Stimulated activated CD4-positive, alpha-beta T cell treated with anti-CD3 and anti-CD28 coated beads, TNF-alpha, amount 100 ng/mL, for 1 hour (primary cell): ENCODE measurements around the gene P4HA2.
"Not testable (repeated sequence)": the region's sequence is repeated elsewhere in the genome, so short reads cannot be mapped to it uniquely, and the experiment has no call there.

ENCODE experiments used
- DNase-seq, 3 donors: peaks; one replicate each; pipeline ENCODE4 v3.0.0-alpha.2; 2020; ENCODE audit warnings: low read depth in 3 of 3, low spot score in 1 of 3

P4HA2 gene

DNA sequence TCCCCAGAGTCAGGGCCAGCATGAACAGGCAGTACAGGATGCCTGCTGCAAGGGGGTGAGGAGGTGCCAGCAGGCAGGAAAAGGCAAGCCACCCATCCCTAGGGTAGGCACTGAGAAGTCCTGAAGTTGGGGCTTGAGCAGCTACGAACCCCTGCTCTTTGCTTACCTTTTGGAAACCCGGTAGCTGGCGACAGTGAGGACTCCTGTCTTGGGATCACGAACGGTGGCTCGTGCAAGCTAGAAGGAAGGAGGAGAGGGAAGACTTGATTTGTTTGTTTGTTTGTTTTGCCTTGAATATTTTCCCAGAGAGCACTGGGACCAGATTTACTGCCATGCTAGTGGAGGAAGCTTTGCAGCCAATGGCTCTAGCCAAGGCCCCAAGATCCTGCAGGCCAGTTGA is 23.7 kb downstream of the P4HA2 start:
- no peak for DNase-seq

DNA sequence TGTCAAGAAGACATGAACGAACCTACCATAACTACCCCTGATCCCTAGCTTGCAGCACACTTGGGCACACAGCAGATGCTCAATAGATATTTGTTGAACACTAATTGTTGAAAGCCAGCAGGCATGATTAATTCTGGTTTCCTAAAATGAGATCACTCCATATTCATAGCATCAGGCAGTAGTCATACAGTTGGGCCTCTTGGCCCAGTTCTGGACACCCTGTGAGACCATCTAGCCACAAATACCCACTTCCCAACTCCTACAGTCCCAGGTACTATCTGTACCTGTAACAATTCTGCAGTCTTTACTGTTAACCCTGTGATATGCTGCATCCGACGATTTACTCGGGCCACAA is 24.2 kb downstream of the P4HA2 start:
- no peak for DNase-seq

DNA sequence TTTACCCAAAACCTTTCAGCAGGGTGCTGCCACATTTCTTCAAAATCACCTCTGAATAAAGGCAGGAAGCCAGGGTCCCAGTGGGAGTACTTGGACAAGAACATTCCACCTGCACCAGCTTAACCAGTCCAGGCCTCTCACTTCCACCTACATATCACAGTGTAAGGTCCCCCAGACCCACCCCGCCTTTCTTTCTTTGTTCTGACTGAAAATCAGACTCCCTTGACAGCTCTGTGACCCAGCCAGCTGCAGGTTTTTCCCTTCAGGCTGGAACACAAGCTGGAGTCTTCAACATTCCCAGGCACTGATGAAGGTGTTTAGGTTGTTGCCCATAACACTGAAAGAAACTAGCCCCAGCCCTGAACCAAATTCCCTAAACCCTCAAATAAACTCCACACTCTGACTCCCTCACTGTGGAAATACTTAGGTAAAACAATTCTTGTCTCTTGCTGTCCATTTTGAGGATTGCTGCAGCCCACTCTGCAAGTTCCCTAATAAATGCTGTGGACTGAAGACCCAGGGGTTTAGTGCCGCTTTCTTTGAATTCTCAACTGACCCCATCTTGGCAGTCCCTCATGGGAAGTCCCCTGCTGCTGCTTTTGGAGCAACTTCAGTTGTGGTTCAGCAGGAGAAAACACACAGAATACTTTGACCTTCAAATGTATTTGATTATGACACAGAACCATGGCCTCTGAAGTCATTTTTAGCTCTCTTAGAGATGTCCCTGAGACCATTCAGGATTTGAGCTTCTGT is 24.8 kb downstream of the P4HA2 start:
- DNase-seq: no peak

DNA sequence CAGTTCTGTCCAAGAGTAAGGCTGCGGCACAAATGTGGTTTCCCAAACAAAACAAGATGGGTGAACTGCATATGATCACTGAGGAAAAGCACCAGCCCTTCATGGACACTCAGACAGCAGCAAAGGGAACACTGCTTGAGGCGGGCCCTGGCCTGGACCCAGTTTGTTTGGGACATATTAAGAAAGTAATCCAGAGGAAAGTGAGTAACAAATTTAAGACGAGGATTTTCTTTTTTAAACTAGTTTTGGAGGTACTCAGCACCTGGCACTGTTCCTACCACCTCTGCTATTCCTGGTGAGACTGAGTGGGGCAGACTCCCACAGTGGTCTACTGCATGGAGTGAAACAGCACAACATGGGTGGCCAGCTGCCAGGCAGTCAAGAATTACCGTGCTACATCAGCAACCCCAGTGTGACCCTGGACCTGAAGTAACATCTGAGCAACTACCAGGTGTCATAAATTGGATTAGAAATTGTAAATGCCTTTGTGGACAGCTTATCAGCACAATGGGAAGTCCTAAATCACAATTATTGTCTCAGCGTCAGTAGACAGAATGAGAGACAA is 28.5 kb downstream of the P4HA2 start:
- DNase-seq: no peak

DNA sequence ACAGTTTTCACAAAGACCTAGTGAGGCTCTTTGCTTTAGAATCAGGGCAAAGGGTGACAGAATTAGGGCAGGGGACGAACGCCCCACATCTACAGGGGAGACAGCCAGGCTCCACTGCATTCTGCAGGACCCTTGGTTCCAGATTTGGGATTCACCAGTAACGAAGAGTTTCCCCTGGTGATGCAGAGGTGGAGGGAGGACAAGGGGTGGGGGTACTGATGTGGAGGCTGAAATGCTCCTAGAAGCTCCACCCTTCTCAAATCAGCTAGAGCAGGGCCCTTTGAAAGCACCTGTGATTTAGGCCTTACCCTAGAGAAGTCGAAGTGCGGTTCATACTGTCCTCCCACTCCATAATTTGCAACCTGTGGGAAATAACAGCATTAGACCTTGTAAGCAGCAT is 29.1 kb downstream of the P4HA2 start:
- no peak for DNase-seq

DNA sequence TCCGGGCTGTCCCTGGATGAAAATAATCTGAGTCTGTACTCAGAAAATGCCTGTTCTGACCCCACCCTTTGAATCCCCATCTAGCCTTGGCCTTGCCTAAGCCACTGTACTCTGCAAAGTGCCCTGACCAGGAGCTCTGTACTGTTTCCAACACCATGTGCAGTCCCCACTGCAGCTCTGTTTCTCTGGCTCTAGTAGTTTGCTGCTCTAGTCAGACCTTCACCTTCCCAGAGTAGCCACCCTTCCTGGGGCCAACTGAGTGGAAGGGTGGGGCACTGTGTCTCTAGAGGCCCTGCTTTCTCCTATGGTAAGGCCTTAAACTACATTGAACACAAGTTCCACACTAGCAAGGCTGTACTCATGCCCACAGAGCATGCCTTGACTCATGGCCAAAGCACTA is 31.9 kb downstream of the P4HA2 start:
- DNase-seq: no peak

DNA sequence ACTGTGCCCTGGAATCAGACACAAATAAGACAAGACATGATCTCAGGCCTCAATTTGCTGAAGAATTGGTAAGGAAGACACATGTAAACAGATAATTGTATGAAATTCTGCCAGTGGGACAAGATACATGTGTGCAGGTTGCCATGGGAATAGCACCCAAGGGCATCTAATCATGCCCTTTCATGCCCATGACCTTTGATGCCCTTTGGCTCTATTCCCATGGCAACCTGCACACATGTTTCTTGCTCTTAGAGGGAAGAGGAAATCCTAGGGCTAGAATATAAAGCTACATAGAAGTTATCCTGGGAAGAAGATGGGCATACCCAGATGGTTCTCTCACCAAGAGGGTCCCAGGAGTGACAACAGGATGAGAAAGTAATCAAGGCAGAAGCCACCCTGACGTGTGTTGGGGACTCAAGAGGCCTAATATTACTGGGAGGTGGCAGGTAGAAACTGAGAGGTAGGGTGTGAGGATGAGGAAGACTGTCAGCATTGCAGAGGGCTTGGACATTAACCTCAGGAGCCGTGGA is 34.4 kb downstream of the P4HA2 start:
- DNase-seq: no peak

DNA sequence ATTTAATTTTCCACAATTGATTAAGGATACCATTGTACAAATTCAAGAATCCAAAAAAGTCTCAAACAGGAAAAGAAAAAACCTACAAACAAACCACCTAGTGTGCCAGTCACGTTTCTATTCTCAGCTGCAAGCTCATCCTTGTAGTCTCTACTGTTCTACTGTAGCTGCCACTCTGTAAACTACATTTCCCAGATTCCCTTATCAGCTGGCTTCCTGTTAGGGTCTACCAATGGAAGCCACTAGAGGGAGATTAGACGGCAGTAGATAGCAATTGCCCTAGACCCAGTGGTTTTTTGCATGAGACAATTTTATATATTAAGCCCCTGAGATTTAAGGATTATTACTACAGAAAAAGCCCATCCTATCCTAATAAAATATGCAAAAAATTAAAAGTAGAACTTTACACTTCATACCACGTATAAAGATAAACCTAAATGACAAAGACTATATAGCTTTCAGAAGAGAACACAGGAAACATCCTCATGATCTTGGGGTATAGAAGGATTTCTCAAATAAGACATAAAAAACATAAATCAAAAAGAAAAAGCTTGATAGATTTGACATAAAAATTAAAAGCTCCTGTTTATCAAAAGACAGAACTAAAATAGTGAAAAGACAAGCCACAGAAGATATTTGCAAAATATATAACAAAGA is 37.4 kb downstream of the P4HA2 start:
- DNase-seq: no peak

DNA sequence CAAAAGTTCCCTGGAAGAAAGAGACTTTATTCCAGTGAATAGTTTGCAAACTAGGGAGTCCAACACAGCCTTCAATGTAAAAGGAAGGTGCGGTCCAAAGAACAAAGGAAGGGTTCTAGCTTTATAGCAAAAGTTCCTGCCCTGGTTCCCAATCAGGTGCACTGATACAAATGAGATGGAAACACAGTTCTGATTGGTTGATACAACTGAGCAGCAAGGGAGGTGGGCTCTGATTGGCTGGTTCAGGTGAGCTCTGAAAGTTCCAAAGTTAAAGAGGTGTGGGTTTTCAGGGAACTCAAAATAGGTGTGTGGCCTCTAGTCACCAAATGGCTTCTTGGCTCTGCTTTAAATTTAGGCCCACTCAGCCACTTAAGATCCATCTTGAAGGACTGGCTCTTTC is 43.1 kb downstream of the P4HA2 start:
- DNase-seq: no peak

DNA sequence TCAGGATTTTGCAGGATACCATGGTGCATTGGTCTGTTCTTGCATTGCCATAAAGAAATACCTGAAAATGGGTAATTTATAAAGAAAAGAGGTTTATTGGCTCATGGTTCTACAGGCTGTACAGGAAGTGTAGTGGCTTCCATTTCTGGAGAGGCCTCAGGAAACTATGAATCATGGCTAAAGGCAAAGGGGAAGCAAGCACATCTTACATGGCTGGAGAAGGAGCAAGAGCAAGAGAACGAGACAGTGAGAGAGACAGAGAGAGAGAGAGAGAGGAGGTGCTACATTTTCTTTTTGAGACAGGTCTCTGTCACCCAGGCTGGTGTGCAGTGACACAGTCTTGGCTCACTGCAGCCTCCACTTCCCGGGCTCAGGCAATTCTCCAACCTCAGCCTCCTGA is 43.9 kb downstream of the P4HA2 start:
- DNase-seq: no peak

DNA sequence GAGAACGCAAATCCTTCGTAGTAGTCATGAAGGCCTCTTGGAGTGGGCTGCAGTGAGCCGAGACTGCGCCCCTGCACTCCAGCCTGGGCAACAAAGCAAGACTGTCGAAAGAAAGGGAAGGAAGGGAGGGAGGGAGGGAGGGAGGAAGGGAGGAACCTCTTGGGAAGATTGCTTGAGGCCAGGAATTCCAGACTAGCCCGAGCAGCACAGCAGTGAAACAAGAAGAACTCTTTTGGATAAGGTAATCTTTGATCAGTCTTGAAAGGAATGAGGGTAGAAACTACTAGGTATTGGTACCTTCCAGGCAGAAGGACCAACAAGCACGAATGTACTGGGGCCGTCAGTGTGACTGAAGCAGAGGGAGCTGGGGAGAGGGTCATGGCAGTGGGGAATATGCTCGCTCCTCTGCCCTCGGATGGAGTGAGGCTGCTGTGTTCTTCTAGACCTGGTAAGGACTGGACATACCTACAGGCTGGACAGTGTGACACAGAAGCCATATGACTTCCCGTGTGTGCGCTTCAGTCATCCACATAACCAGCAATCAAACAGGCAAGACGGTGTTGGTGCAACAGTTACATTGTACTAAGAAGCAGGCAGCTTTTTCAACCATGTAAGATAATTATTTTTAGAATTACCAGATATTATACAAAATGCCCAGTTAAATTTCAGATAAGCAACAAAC is 45.2 kb downstream of the P4HA2 start:
- no peak for DNase-seq

DNA sequence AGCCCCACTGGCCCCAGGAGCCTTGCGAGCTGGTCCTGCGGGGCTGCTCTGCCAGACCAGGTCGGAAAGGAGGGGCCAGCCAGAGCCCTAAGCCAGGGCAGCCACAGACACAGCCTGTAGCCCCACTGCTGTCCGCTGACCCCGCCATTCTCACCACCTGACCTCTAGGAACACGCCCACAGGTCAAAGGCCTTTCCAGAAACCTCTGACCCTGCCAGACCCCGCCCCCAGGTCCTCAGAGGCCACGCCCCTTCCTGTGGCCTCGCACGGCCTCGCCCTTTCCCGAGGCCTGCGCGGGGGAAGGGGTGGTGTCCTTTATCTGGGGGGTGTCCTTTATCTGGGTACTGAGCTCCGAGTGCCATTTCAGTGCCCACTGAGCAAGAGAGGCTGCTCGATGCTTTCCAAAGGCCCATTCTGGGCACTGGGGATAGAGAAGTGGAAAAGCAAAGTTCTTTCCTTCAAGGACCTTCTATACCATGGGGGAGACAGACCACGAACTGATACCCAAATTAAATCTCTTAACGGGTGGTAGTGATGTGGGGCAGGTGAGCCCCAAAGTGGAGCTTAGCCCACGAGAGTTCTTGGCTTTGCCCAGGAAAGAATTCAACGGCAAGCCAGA is 46.5 kb downstream of the P4HA2 start:
- DNase-seq: no peak

DNA sequence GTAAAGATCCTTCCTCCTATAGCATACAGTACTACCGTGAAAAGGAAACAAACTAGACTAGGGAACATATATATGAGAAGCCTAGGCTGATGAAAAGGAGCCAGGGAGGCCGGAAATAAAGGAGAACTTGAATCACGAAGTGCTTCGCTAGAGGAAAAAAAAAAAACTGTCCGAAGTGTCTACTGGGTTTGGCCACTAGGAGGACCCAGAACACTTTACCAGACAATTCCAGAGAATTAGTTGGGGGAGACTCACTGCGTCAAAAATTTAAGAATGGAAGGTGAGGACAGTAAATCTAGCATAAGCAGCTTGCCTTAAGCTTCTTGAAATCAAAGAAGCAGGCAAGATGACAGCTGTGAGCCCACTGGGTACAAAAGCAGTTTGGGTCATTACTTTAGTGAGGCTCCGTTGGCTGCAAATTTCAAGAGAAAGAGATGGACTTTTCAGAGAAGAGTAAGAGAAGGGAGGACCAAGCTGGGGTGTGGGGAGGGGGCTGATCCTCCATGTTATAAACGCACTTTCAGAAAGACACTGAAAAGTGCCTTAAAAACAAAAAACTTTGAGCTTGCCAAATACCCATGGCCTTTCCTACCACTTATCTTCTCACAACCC is 47.4 kb downstream of the P4HA2 start:
- DNase-seq: no peak

DNA sequence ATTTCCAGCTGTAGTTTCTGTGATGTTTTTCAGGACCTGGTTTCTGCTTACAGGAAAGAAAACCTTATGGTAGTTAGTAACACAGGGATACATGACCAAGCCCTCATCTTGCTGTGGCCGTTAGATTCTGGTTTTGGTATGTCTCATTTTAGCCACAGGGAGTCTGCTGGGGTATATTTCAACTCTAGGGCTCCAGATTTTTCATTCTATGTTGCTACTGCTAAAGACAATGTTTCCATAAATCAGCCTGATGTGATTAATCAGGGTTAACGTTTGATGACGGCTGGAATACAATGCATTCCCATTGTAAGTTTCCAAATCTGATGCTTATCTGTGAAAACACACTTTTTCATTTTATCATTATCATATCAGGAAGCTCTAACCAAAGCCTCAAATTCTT is 48.2 kb downstream of the P4HA2 start:
- DNase-seq: no peak

DNA sequence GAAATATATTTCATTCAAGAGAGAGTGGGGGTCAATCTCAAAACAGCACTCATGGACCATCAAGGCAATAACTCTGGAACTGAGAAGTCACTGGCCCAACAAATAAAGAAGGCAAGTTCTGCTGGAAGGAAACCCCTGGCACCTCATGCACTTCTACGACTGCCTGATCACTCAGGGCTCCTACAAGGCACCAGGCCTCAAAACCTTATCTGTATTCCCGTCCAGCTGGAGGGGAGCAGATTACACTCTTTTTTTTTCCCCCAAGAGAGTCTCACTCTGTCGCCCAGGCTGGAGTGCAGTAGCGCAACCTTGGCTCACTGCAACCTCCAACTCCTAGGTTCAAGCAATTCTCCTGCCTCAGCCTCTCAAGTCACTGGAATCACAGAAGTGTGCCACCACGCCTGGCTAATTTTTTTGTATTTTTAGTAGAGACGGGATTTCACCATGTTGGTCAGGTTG is 49.9 kb downstream of the P4HA2 start:
- no peak for DNase-seq

DNA sequence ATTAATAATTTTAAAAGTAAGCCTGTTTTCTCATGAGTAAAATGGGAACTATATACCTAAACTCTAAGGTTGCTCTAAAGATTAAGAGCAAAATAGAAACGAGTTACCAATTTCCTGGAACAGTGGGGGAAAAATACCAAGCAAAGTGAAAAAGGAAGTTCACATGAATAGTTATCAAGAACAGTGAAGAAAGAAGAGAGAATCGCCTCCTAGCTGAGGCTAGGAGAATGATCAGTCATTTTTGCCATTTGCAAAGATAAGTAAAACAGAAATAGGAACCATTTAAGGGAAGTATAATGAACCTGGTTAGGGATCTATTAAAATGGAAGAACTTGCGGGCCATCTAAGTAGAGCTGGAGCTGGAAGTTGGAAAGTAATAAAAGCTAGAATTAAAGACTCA is 50.7 kb downstream of the P4HA2 start:
- DNase-seq: no peak

DNA sequence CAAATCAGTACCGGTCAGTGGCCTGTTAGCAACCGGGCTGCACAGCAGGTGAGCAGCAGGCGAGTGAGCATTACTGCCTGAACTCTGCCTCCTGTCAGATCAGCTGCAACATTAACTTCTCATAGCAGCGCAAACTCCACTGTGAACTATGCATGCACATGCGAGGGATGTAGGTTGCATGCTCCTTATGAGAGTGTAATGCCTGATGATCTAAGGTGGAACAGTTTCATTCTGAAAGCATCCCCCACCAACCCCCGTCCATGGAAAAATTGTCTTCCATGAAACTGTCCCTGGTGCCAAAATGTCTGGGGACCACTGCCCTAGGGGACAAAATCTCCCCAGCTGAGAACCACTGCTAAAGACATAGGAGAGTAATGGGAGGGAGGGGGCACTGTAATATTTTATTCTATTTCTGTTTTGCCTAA is 51.1 kb downstream of the P4HA2 start:
- DNase-seq: no peak

DNA sequence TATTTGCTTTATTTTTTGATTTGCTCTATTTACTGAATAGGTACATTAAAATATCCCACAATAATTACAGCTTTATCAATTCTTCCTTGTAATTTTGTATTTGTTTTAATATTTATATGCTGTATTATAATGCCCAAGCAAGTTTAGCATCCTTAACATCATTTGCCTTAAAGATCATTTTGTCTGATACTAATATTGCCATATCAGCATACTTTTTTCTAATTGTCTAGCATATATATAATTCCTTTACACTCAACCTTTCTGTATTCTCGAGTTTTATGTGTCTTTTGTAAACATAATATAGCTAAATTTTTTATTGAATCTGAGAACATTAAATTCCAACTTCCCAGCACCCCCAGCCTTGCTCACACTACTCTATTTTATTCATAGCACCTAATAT is 64.7 kb downstream of the P4HA2 start:
- no peak for DNase-seq

DNA sequence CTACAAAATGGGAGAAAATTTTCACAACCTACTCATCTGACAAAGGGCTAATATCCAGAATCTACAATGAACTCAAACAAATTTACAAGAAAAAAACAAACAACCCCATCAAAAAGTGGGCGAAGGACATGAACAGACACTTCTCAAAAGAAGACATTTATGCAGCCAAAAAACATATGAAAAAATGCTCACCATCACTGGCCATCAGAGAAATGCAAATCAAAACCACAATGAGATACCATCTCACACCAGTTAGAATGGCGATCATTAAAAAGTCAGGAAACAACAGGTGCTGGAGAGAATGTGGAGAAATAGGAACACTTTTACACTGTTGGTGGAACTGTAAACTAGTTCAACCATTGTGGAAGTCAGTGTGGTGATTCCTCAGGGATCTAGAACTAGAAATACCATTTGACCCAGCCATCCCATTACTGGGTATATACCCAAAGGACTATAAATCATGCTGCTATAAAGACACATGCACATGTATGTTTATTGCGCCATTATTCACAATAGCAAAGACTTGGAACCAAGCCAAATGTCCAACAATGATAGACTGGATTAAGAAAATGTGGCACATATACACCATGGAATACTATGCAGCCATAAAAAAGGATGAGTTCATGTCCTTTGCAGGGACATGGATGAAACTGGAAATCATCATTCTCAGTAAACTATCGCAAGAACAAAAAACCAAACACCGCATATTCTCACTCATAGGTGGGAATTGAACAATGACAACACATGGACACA is 65.9 kb downstream of the P4HA2 start:
- not testable (repeated sequence) for DNase-seq

DNA sequence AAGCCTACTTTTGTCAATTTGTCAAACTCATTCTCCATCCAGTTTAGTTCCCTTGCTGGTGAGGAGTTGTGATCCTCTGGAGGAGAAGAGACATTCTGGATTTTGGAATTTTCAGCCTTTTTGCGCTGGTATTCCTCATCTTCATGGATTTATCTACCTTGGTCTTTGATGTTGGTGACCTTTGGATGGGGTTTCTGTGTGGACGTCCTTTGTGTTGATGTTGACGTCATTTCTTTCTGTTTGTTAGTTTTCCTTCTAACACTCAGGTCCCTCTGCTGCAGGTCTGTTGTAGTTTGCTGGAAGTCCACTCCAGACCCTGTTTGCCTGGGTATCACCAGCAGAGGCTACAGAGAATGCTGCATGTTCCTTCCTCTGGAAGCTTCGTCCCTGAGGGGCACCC is 71.2 kb downstream of the P4HA2 start:
- no peak for DNase-seq
